Activated CD8-positive, alpha-beta memory T cell treated with anti-CD3 and anti-CD28 coated beads, Interleukin-2, amount 50 U/mL, for 48 hours (primary cell): ENCODE results near the gene EYA4.

Experiments
- DNase-seq: peaks from one replicate; pipeline ENCODE4 v3.0.0-alpha.2; 2020

The EYA4 gene, protein sequence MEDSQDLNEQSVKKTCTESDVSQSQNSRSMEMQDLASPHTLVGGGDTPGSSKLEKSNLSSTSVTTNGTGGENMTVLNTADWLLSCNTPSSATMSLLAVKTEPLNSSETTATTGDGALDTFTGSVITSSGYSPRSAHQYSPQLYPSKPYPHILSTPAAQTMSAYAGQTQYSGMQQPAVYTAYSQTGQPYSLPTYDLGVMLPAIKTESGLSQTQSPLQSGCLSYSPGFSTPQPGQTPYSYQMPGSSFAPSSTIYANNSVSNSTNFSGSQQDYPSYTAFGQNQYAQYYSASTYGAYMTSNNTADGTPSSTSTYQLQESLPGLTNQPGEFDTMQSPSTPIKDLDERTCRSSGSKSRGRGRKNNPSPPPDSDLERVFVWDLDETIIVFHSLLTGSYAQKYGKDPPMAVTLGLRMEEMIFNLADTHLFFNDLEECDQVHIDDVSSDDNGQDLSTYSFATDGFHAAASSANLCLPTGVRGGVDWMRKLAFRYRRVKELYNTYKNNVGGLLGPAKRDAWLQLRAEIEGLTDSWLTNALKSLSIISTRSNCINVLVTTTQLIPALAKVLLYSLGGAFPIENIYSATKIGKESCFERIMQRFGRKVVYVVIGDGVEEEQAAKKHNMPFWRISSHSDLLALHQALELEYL

DNA sequence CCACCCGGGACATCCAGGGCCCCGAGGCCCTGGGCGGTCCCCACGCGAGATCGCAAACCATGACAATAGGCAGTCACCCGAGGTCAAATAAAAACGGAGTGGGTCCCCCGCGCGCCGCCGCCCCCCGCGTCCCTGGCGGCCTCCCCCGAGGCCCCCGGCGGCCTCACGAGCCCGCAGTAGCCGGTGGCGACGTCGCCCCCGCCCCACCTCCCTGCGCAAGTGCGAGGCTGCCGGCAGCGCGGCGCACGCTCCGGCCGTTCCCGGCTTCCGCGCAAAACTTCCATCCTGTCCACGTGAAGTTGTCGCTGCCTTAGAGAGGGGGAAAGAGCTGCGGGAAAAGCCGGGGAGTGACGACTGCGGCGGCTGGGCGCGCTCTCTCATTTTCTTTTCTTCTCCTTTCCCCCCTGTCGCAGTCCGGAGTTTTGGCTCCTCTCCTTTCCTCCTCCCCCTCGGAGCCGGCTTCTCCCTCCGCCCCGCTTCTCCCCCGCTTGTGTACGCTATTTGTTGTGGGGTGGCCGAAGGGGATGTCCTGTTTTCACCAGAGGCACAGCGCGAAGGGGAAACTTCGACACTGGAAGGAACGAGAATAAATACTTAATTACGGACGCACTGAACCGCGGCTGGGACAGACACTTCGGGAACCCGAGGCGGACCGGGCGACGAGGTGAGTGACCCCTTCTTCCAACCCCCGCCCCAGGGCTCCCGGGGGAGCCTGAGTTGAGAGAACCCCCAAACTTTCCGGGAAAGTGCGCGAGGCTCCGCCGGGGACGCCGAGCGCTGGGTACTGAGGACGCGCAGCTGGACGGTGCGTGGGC is at the start of gene EYA4:
EYA4 (plus strand) TSS at position 272 of the 815 bp plus-strand sequence. CDS start 33,424 bp downstream, outside the sequence.
- DNase-seq, result no peak

DNA sequence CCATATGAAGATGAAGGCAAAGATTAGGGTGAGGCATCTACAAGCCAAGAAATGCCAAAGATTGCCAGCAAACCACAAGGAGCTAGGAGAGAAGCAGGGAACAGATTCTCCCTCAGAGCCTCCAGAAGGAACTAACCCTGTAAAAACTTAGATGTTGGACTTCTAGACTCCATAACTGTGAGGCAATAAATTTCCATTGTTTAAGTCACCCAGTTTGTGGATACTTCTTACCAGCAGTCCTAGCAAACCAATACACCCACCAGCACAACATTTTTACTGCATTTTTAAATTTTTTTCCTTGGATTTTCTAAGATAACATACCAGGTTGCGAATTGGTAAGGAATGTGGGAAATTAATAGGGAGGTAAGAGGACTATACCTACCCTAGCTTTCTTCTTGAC is 47.8 kb upstream of the EYA4 start:
- no peak for DNase-seq

GRCh38 chr6:133198725-133199124 is 42.4 kb upstream of the EYA4 start:
- no peak for DNase-seq

GRCh38 chr6:133201231-133201630 is 39.9 kb upstream of the EYA4 start:
- no peak for DNase-seq

GRCh38 chr6:133202610-133203343 is 38.4 kb upstream of the EYA4 start:
- no peak for DNase-seq

DNA sequence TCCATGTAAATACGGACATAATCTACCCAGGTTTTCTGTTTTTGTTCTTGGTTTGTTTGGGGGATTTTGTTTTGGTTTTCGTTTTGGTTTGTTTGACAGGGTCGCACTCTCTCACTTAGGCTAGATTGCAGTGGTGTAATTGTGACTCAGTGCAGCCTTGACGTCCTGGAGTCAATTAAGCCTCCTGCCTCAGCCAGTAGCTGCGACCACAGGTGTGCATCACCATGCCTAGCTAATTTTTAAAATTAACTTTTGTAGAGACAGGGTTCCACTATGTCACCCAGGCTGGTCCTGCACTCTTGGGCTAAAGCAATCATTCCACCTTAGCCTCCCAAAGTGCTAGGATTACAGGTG is 37.8 kb upstream of the EYA4 start:
- no peak for DNase-seq

DNA sequence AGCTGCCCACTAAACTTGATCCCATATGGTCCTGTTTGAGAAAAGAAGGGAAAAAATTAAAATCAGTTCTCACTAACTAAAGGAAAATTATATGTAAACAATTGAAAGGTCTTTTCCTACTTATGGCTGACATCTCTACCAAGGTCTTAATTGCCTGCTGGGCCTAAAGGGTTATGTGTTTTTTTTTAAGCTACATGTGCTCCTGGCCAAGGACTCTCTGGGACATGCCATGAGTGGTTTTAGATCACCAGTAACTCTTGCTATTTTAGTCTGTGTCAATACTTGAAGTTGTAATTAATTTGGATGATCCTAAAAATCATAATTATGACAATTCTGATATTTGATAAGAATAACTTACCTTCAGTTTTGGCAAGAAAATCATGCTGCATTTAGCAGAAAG is 35.9 kb upstream of the EYA4 start:
- no peak for DNase-seq

DNA sequence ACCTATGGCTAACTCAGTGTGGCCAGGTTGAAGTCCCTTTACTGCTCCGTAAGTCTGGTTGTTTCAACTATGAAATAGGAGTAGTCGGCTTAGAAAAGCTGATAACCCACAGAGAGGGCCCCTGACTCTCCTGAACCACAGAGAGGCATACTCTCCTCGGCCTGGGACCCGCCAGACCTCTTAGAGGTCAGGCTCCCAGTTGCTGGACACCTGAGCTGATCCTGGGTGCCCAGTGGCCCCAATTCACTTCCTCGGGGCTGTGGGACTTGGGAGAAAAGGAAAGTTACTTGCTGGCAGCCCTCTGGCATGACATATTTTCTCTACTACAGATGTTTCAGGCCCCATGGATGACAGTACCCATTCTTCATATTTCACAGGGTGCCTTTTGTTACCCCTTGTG is 34.2 kb upstream of the EYA4 start:
- no peak for DNase-seq

GRCh38 chr6:133207754-133208153 is 33.4 kb upstream of the EYA4 start:
- DNase-seq, result no peak

DNA sequence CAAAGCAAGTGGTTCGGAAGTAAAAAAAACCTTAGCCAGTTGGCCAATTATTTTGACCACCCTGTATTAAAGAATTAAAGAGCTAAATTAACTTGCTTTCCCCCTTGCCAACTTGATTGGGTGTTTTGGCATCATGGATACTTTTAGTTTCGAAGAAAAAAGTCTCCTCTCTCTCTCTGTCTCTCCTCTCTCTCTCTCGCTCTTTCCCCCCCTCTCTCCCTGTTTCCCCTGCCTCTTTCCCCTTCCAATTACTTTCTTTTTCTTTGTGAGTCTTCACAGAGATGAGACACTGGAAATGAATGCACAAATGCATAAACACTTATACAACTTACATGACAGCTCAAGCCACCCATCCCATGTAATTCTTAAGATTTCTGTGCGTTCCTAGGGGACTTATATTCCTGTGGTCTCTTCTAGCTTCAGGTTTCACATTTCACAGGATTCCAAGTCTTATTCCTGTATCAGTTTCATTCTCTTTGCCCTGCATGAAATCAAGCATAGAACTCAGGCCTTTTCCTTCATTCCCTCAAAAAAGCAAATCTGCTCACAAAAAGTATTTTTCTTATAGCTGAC is 32.9 kb upstream of the EYA4 start:
- DNase-seq, result no peak

- no peak for DNase-seq
These were observed 26.9 kb upstream of the EYA4 start for GRCh38 chr6:133214267-133214666.

DNA sequence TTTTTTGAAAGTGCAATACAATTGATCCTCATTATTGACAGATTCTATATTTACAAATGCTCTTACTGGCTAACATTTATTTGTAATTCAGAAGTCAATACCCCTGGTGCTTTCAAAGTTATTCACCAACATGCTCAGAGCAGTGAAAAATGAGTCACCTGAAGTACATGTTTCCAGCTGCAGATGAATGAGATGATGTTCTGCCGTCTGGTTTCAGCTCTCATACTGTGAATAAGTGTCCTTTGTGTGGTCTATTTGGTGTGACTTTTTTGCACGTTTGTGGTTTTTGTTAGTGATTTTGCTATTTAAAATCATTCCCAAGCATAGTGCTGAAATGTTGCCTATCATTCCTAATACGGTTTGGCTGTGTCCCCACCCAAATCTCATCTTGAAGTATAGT is 22.3 kb upstream of the EYA4 start:
- DNase-seq, result no peak

GRCh38 chr6:133223452-133224029 is 17.6 kb upstream of the EYA4 start:
- no peak for DNase-seq

DNA sequence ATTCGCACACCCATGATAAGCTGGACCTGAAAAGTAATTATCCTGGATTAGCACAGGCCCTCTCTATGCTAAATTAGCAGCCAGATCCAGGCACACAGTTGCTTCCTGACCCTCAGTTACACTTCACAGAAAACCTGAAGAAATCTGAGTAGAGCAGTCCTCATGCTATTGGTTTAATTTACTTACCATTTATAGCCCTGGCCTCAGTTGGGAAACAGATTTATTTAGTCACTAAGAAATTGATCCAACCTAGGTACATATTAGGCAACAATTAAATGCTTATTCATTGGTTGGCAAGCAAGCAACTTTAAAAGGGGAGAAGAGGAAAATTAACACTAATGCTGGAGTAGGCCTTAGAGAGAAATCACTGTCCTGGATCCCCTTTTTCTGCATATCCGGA is 15.6 kb upstream of the EYA4 start:
- DNase-seq, result no peak

DNA sequence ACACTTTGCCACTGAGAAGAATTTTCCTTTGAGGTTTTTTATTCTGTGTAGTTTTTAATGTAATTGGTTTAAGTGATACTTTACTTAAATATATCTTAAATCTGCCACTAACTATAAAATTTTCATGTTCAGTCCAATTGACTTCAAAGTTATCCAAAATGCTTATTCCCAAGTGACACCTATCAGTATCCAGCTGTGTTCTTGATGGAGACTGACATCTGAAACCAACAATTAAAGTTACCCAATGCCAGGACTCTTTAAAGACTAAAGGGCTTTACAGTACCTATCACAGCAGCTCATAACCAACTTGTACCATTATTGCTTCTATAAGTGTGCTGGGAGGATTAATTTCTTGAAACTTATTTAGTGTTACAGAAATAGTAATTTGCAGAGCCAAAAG is 13.8 kb upstream of the EYA4 start:
- no peak for DNase-seq

DNA sequence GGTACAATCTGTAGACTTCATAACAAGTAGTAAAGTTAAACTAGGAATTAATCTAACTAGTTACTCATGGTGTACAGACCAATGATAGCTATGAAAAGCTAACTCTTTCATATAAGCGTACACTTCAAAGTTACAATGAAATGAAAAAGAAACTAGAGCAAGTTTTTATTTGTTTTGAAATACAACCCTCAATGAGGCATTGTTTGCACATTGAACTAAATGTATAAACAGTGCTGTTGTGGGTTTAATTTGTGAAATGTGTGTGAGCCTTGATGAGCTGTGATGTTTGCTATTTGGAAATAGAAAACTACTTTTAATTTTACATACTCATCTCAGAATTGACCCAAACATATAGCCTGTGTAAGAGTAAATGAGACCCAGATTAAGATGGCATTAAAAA is 11.1 kb upstream of the EYA4 start:
- DNase-seq, result no peak

- DNase-seq, result no peak
These were observed 5.9 kb upstream of the EYA4 start for GRCh38 chr6:133235221-133235620.

DNA sequence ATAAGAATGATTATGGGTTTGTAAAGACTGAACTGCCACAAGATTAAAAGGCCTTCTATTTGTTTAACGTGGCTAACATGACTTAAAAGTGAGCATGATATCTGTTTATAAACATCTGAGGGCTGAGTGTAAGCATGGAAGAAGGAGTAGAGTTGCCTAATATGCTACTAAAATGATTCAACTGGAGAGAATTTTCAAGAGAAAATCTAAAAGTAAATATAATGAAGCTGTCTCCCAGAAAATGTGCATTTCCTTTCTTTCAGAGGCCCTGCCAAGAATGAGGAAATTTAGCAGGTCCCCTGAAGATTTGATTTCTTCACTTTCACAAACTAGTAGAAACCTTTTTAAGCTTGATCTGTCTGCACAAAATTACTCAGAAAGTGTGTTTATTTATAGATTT is 4.2 kb upstream of the EYA4 start:
- DNase-seq, result no peak

GRCh38 chr6:133240511-133241085 is 559 bp upstream of the EYA4 start:
- DNase-seq, result no peak

- DNase-seq, result no peak
These were observed 912 bp downstream of the EYA4 start for GRCh38 chr6:133241901-133242636.
